Measurements from ENCODE around the gene SLX9. TPM values are rescaled to one million over a fixed set of nuclear protein-coding genes. Genes with fewer than 3 reads are reported as not detected.

SLX9 gene
- total and polyA plus RNA-seq, 2 experiments from 2014 or later, result 25.6 to 35.8 TPM

- H3K79me2 ChIP-seq (ENCODE audit: insufficient read depth), result no peaks in the 10 kb centered on the region
- no peaks in the 10 kb centered on the region for H3K36me3 ChIP-seq (ENCODE audit: low read depth)
- no peaks in the 10 kb centered on the region for H3K9me3 ChIP-seq (ENCODE audit: low read depth)
- no peaks in the 10 kb centered on the region for H3K9me2 ChIP-seq (ENCODE audit: insufficient read depth)
- H3K4me2 ChIP-seq (ENCODE audit: unreplicated experiment), result no peak overlapping the region
- H3K27me3 ChIP-seq (replicated peaks; ENCODE audit: insufficient read depth), result no peaks in the 10 kb centered on the region
- H3K9ac ChIP-seq, result no peak overlapping the region
- H3F3A ChIP-seq (ENCODE audit: insufficient read depth), result no peaks in the 10 kb centered on the region
- H3K27ac ChIP-seq, result no peak overlapping the region
- H2AFZ ChIP-seq, result no peak overlapping the region
- H3K4me1 ChIP-seq (ENCODE audit: insufficient read depth), result no peaks in the 10 kb centered on the region
- no peak for DNase-seq
- 88 to 93% methylated on average over 16 to 20 of the region's 20 CpGs for WGBS, 2 experiments (ENCODE audit: low coverage in 1 of 2, low lambda C conversion rate in 2 of 2, missing lambda C conversion rate in 2 of 2)
- H3K4me3 ChIP-seq, result no peak overlapping the region
- in situ Hi-C loops (cut with MboI), result no loop called here
- TF ChIP-seq EZH2 (IDR thresholded peaks at IDR 0.05; ENCODE audit: insufficient read depth, poor library complexity, severe bottlenecking) (no peak), EZH2phosphoT487 (IDR thresholded peaks at IDR 0.05; ENCODE audit: insufficient read depth, low read depth) (no peak)
- no peaks in the 10 kb centered on the region for H4K20me1 ChIP-seq (ENCODE audit: insufficient read depth)
Measured at GRCh38 chr21:44988607-44989536, 49.0 kb downstream of the SLX9 start.

- Histone ChIP-seq H3K9ac (no peak overlapping the region), H3K4me2 (ENCODE audit: unreplicated experiment) (no peak overlapping the region), H4K20me1 (ENCODE audit: insufficient read depth) (no peaks in the 10 kb centered on the region), H3K79me2 (ENCODE audit: insufficient read depth) (no peaks in the 10 kb centered on the region), H3F3A (ENCODE audit: insufficient read depth) (no peaks in the 10 kb centered on the region), H3K4me3 (no peak overlapping the region), H3K27ac (no peak overlapping the region), H3K4me1 (ENCODE audit: insufficient read depth) (no peaks in the 10 kb centered on the region), H3K27me3 (replicated peaks; ENCODE audit: insufficient read depth) (no peaks in the 10 kb centered on the region), H3K9me2 (ENCODE audit: insufficient read depth) (no peaks in the 10 kb centered on the region), H3K9me3 (ENCODE audit: low read depth) (no peaks in the 10 kb centered on the region), H3K36me3 (ENCODE audit: low read depth) (no peaks in the 10 kb centered on the region), H2AFZ (no peak overlapping the region)
- DNase-seq, result no peak
- TF ChIP-seq EZH2phosphoT487 (IDR thresholded peaks at IDR 0.05; ENCODE audit: insufficient read depth, low read depth) (no peak), EZH2 (IDR thresholded peaks at IDR 0.05; ENCODE audit: insufficient read depth, poor library complexity, severe bottlenecking) (no peak)
- in situ Hi-C loops (cut with MboI), result no loop called here
- 94 to 95% methylated on average over 8 of the region's 8 CpGs for WGBS, 2 experiments (ENCODE audit: low coverage in 1 of 2, low lambda C conversion rate in 2 of 2, missing lambda C conversion rate in 2 of 2)
Measured at GRCh38 chr21:44989537-44989886, 49.7 kb downstream of the SLX9 start.

- H3K4me2 ChIP-seq (ENCODE audit: unreplicated experiment), result no peak overlapping the region
- no peak overlapping the region for H2AFZ ChIP-seq
- H3K4me3 ChIP-seq, result no peak overlapping the region
- H4K20me1 ChIP-seq (ENCODE audit: insufficient read depth), result no peaks in the 10 kb centered on the region
- H3K9me2 ChIP-seq (ENCODE audit: insufficient read depth), result no peaks in the 10 kb centered on the region
- in situ Hi-C loops (cut with MboI), result no loop called here
- H3K4me1 ChIP-seq (ENCODE audit: insufficient read depth), result no peaks in the 10 kb centered on the region
- H3K9ac ChIP-seq, result no peak overlapping the region
- WGBS, 2 experiments (ENCODE audit: low coverage in 1 of 2, low lambda C conversion rate in 2 of 2, missing lambda C conversion rate in 2 of 2), result 92 to 96% methylated on average over 45 to 53 of the region's 53 CpGs
- no peaks in the 10 kb centered on the region for H3K27me3 ChIP-seq (replicated peaks; ENCODE audit: insufficient read depth)
- no peaks in the 10 kb centered on the region for H3F3A ChIP-seq (ENCODE audit: insufficient read depth)
- no peak overlapping the region for H3K27ac ChIP-seq
- no peaks in the 10 kb centered on the region for H3K79me2 ChIP-seq (ENCODE audit: insufficient read depth)
- DNase-seq, result no peak
- H3K36me3 ChIP-seq (ENCODE audit: low read depth), result no peaks in the 10 kb centered on the region
- no peaks in the 10 kb centered on the region for H3K9me3 ChIP-seq (ENCODE audit: low read depth)
- TF ChIP-seq EZH2phosphoT487 (IDR thresholded peaks at IDR 0.05; ENCODE audit: insufficient read depth, low read depth) (no peak), EZH2 (IDR thresholded peaks at IDR 0.05; ENCODE audit: insufficient read depth, poor library complexity, severe bottlenecking) (no peak)
Measured at GRCh38 chr21:44989943-44990780, 50.3 kb downstream of the SLX9 start.

GRCh38 chr21:44990921-44991320 lies 51.1 kb downstream of the SLX9 start:
- H3K79me2 ChIP-seq (ENCODE audit: insufficient read depth), result no peaks in the 10 kb centered on the region
- no peak overlapping the region for H2AFZ ChIP-seq
- no peaks in the 10 kb centered on the region for H3K9me3 ChIP-seq (ENCODE audit: low read depth)
- H3K9ac ChIP-seq, result no peak overlapping the region
- H3K4me1 ChIP-seq (ENCODE audit: insufficient read depth), result no peaks in the 10 kb centered on the region
- H4K20me1 ChIP-seq (ENCODE audit: insufficient read depth), result no peaks in the 10 kb centered on the region
- no peak overlapping the region for H3K4me2 ChIP-seq (ENCODE audit: unreplicated experiment)
- WGBS, 2 experiments (ENCODE audit: low coverage in 1 of 2, low lambda C conversion rate in 2 of 2, missing lambda C conversion rate in 2 of 2), result 78 to 79% methylated on average over 13 of the region's 13 CpGs
- H3F3A ChIP-seq (ENCODE audit: insufficient read depth), result no peaks in the 10 kb centered on the region
- no peak overlapping the region for H3K4me3 ChIP-seq
- no peak for DNase-seq
- H3K9me2 ChIP-seq (ENCODE audit: insufficient read depth), result no peaks in the 10 kb centered on the region
- no peaks in the 10 kb centered on the region for H3K27me3 ChIP-seq (replicated peaks; ENCODE audit: insufficient read depth)
- in situ Hi-C loops (cut with MboI), result no loop called here
- no peaks in the 10 kb centered on the region for H3K36me3 ChIP-seq (ENCODE audit: low read depth)
- no peak overlapping the region for H3K27ac ChIP-seq
- TF ChIP-seq EZH2 (IDR thresholded peaks at IDR 0.05; ENCODE audit: insufficient read depth, poor library complexity, severe bottlenecking) (no peak), EZH2phosphoT487 (IDR thresholded peaks at IDR 0.05; ENCODE audit: insufficient read depth, low read depth) (no peak)

Data from GM23248 (cell line).